ENCODE data around the gene GPC2. TPM values are rescaled to one million over a fixed set of nuclear protein-coding genes. Genes with fewer than 3 reads are reported as not detected.

The GPC2 gene
- total RNA-seq, 1 experiment from 2014 or later: 45.2 TPM

GRCh38 chr7:100190048-100190711 lies 13.0 kb upstream of the GPC2 start:
- Histone ChIP-seq H2BK120ac (ENCODE audit: low read depth, low read length, poor library complexity, severe bottlenecking) (no peak overlapping the region), H2AFZ (ENCODE audit: low read length) (no peak overlapping the region), H2BK5ac (ENCODE audit: insufficient read length, low read length) (no peak overlapping the region)

More at GRCh38 chr7:100190048-100190711, 13.0 kb upstream of the GPC2 start:
- WGBS (ENCODE audit: extremely low coverage, insufficient read length, low lambda C conversion rate): no CpG with 5 or more reads among the region's 4 CpGs
- Mint-ChIP-seq H3K4me3 (no peak overlapping the region), H3K27me3 (ENCODE audit: low read depth) (peaks cover 14% of the 10 kb centered on the region), H3K27ac (no peak overlapping the region), H3K4me1 (peaks cover 2 to 3% of the 10 kb centered on the region in 2 experiments; a peak in 2 of 4 replicates), H3K36me3 (ENCODE audit: insufficient read depth in 1 of 3, low read depth in 3 of 3) (no peaks in the 10 kb centered on the region), H3K9me3 (no peaks in the 10 kb centered on the region)
- no peak overlapping the region for H2BK20ac ChIP-seq (ENCODE audit: low read depth, low read length, poor library complexity, severe bottlenecking)
- no peaks in the 10 kb centered on the region for H3K79me2 ChIP-seq (ENCODE audit: insufficient read depth, low read length)
- no peak overlapping the region for H3K23ac ChIP-seq (ENCODE audit: insufficient read length, low read depth, low read length)
- DNase-seq: no peak
- H3K4me2 ChIP-seq (ENCODE audit: insufficient read depth, insufficient read length, low read length): no peak overlapping the region
- no peaks in the 10 kb centered on the region for H3K4me1 ChIP-seq (ENCODE audit: insufficient read depth, low read length)
- no peak overlapping the region for H3K4ac ChIP-seq (ENCODE audit: low read depth, low read length)
- no peaks in the 10 kb centered on the region; the same call in 1 of the 2 replicates for H3K27me3 ChIP-seq (ENCODE audit: insufficient read depth, low read length)
- H4K8ac ChIP-seq (replicated peaks; ENCODE audit: insufficient read length, low read depth, low read length): no peak overlapping the region
- no peak overlapping the region for H3K14ac ChIP-seq (ENCODE audit: insufficient read depth, low read length)
- H3K27ac ChIP-seq (ENCODE audit: insufficient read length, low read depth, low read length): no peak overlapping the region
- TF ChIP-seq CTCF (conservative IDR thresholded peaks at IDR 0.05): peak; percentile 53
- no peak overlapping the region for H3T11ph ChIP-seq (ENCODE audit: low read length)
- no peaks in the 10 kb centered on the region for H3K79me1 ChIP-seq (ENCODE audit: insufficient read depth, low read depth, low read length, poor library complexity, severe bottlenecking)
- no peak overlapping the region for H3K9ac ChIP-seq (ENCODE audit: extremely low read depth, insufficient read length, low read length)
- no peak overlapping the region for H4K91ac ChIP-seq (ENCODE audit: insufficient read length, low read depth, low read length)
- H3K56ac ChIP-seq (ENCODE audit: insufficient read length, low read depth, low read length): no peak overlapping the region
- H2BK12ac ChIP-seq (ENCODE audit: insufficient read length, low read depth, low read length): no peak overlapping the region
- H2AK5ac ChIP-seq (ENCODE audit: insufficient read length, low read length): no peak overlapping the region
- H4K5ac ChIP-seq (ENCODE audit: insufficient read length, low read depth, low read length): no peak overlapping the region
- H3K18ac ChIP-seq (ENCODE audit: insufficient read length, low read depth, low read length): no peak overlapping the region
- H3K9me3 ChIP-seq (ENCODE audit: control insufficient read depth, low read depth, low read length): no peaks in the 10 kb centered on the region
- H2BK15ac ChIP-seq (ENCODE audit: low read depth, low read length): no peak overlapping the region
- H4K20me1 ChIP-seq (ENCODE audit: control insufficient read depth, insufficient read depth, insufficient read length): no peaks in the 10 kb centered on the region
- H3K23me2 ChIP-seq (ENCODE audit: insufficient read length, low read depth, low read length, poor library complexity, severe bottlenecking): no peaks in the 10 kb centered on the region

Measured in H9 (cell line).